Measurements from ENCODE around the gene EDARADD. TPM values are rescaled to one million over a fixed set of nuclear protein-coding genes. Genes with fewer than 3 reads are reported as not detected.
"Not testable (repeated sequence)": the region's sequence is repeated elsewhere in the genome, so short reads cannot be mapped to it uniquely, and the experiment has no call there.

The EDARADD gene
- total RNA-seq, 1 donor = not detected

GRCh38 chr1:236354330-236355147 lies 39.5 kb upstream of the EDARADD start:
- no peak for TF ChIP-seq CTCF (IDR thresholded peaks at IDR 0.05; ENCODE audit: insufficient read depth, low read length)
- peak; percentile 38 for DNase-seq (ENCODE audit: low read depth)
- no peak overlapping the region for H3K4me3 ChIP-seq (ENCODE audit: low read depth, low read length)

- no peak for TF ChIP-seq CTCF (IDR thresholded peaks at IDR 0.05; ENCODE audit: insufficient read depth, low read length)
- DNase-seq (ENCODE audit: low read depth) = no peak
- H3K4me3 ChIP-seq (ENCODE audit: low read depth, low read length) = no peak overlapping the region
Observed at GRCh38 chr1:236356141-236356540, 37.9 kb upstream of the EDARADD start.

- no peak for TF ChIP-seq CTCF (IDR thresholded peaks at IDR 0.05; ENCODE audit: insufficient read depth, low read length)
- no peak for DNase-seq (ENCODE audit: low read depth)
Observed at GRCh38 chr1:236361909-236362590, 32.0 kb upstream of the EDARADD start.

GRCh38 chr1:236363237-236363636 lies 30.8 kb upstream of the EDARADD start:
- DNase-seq (ENCODE audit: low read depth) = no peak
- TF ChIP-seq CTCF (IDR thresholded peaks at IDR 0.05; ENCODE audit: insufficient read depth, low read length) = no peak
- H3K4me3 ChIP-seq (ENCODE audit: low read depth, low read length) = no peak overlapping the region

More at GRCh38 chr1:236361909-236362590, 32.0 kb upstream of the EDARADD start:
- no peak overlapping the region for H3K4me3 ChIP-seq (ENCODE audit: low read depth, low read length)

- no peak overlapping the region for H3K4me3 ChIP-seq (ENCODE audit: low read depth, low read length)
- no peak for DNase-seq (ENCODE audit: low read depth)
- TF ChIP-seq CTCF (IDR thresholded peaks at IDR 0.05; ENCODE audit: insufficient read depth, low read length) = no peak
Observed at GRCh38 chr1:236365999-236366570, 28.0 kb upstream of the EDARADD start.

- DNase-seq (ENCODE audit: low read depth); H3K4me3 ChIP-seq (ENCODE audit: low read depth, low read length): not testable (repeated sequence)
Observed at GRCh38 chr1:236366681-236367080, 27.4 kb upstream of the EDARADD start.

GRCh38 chr1:236370420-236370819 lies 23.7 kb upstream of the EDARADD start:
- H3K4me3 ChIP-seq (ENCODE audit: low read depth, low read length) = no peak overlapping the region
- DNase-seq (ENCODE audit: low read depth) = no peak
- no peak for TF ChIP-seq CTCF (IDR thresholded peaks at IDR 0.05; ENCODE audit: insufficient read depth, low read length)
